AG04450 (cell line): ENCODE data around the gene IFI44L. TPM values are rescaled to one million over a fixed set of nuclear protein-coding genes. Genes with fewer than 3 reads are reported as not detected.

Experiments
- CTCF ChIA-PET: fragments of 300-600, 350-600 bp; formaldehyde crosslinking; extraction: SDS; loops from one replicate; lab custom pipeline; 2022; ENCODE audit warnings: antibody characterized with exemption, inconsistent platforms; lab: Charles Lee
- POLR2A ChIA-PET: fragments of 350-600 bp; formaldehyde crosslinking; extraction: SDS; loops from one replicate; lab custom pipeline; 2021; ENCODE audit warnings: antibody characterized with exemption, inconsistent platforms; lab: Yijun Ruan, JAX
- DNase-seq: peaks from one replicate; pipeline ENCODE4 v3.0.0-alpha.2; 2011; ENCODE audit warnings: low read depth, low spot score
- H3K27ac ChIP-seq: one replicate; pipeline ENCODE4 v1.5.1; 2012; ENCODE audit warnings: low read depth, low read length, control low read depth
- H3K27me3 ChIP-seq: one replicate; pipeline ENCODE4 v1.6.0; 2012; ENCODE audit warnings: low read length; ENCODE audit not compliant: control insufficient read depth, insufficient read depth
- H3K4me3 ChIP-seq: 2 replicates; pipeline ENCODE4 v1.5.1; 2011; ENCODE audit warnings: mild to moderate bottlenecking, low read depth, low read length, control low read depth
- H3K9me3 ChIP-seq: 2 replicates; pipeline ENCODE4 v1.5.1; 2012; ENCODE audit warnings: low read length; ENCODE audit not compliant: control insufficient read depth, insufficient read depth
- CTCF ChIP-seq: IDR thresholded peaks from 2 replicates; pipeline ENCODE4 v1.5.1; 2011; ENCODE audit warnings: low read depth, low read length, control low read depth, inconsistent platforms
- polyA minus RNA-seq: library from RNA; depleted of rRNA, polyadenylated mRNA; stranded (reverse); fragments of >200 nt; gene quantifications from 2 replicates; pipeline ENCODE4 v1.2.3, GENCODE V29; 2011; rRNA and poly(A)+ RNA removed
- polyA plus RNA-seq: library from polyadenylated mRNA; depleted of rRNA; stranded (reverse); fragments of >200 nt; gene quantifications from 2 replicates; pipeline ENCODE4 v1.2.3, GENCODE V29; 2011; rRNA removed

IFI44L gene
- polyA plus RNA-seq = 0.86 and 1.1 TPM in 2 replicates
- polyA minus RNA-seq = 0.18 and 1.0 TPM in 2 replicates

- ChIA-PET POLR2A (interaction anchor here (0.7 kb wide), 1 partner anchor 147 kb away, joined by 3 read pairs; no protein-coding TSS in a partner anchor), CTCF (interaction anchor here (0.5 to 2.9 kb wide), 9 partner anchors 13 to 505 kb away, joined by 3 to 21 read pairs (median 4); no protein-coding TSS in a partner anchor)
- peak within 1 kb of the TSS; percentile 50 for H3K4me3 ChIP-seq
- peak; percentile 13 for DNase-seq
- no peaks in the 10 kb centered on the region for H3K9me3 ChIP-seq
- peak within 1 kb of the TSS; percentile 23 for H3K27ac ChIP-seq
- no peak for TF ChIP-seq CTCF
- no peaks in the 10 kb centered on the region for H3K27me3 ChIP-seq
Measured at GRCh38 chr1:78619803-78620579, at the start of gene IFI44L. TSS of gene IFI44L (plus strand) at chr1:78620448. CDS start at chr1:78627916, 7,468 bp downstream.

GRCh38 chr1:78570539-78570938 lies 49.7 kb upstream of the IFI44L start:
- Histone ChIP-seq H3K9me3 (no peaks in the 10 kb centered on the region), H3K4me3 (no peak overlapping the region), H3K27ac (no peak overlapping the region), H3K27me3 (no peaks in the 10 kb centered on the region)
- CTCF ChIA-PET = no interaction called here
- POLR2A ChIA-PET = no interaction called here
- DNase-seq = no peak
- no peak for TF ChIP-seq CTCF

GRCh38 chr1:78577257-78578100 lies 42.8 kb upstream of the IFI44L start:
- H3K9me3 ChIP-seq = no peaks in the 10 kb centered on the region
- CTCF ChIA-PET = interaction anchor here (0.8 to 1.6 kb wide), 5 partner anchors 12 to 433 kb away, joined by 3 to 6 read pairs (median 3); no protein-coding TSS in a partner anchor
- H3K27ac ChIP-seq = no peak overlapping the region
- no peak for TF ChIP-seq CTCF
- no peak overlapping the region for H3K4me3 ChIP-seq
- no peaks in the 10 kb centered on the region for H3K27me3 ChIP-seq
- no peak for DNase-seq
- POLR2A ChIA-PET = no interaction called here

- no peak for TF ChIP-seq CTCF
- ChIA-PET POLR2A (no interaction called here), CTCF (interaction anchor here (0.6 to 1.6 kb wide), 3 partner anchors 253 to 1624 kb away, joined by 3 to 6 read pairs (median 4); no protein-coding TSS in a partner anchor)
- H3K4me3 ChIP-seq = no peak overlapping the region
- no peak overlapping the region for H3K27ac ChIP-seq
- DNase-seq = no peak
- no peaks in the 10 kb centered on the region for H3K9me3 ChIP-seq
- H3K27me3 ChIP-seq = no peaks in the 10 kb centered on the region
Measured at GRCh38 chr1:78586572-78586971, 33.7 kb upstream of the IFI44L start.
